Measurements from ENCODE around the gene SFI1. TPM values are rescaled to one million over a fixed set of nuclear protein-coding genes. Genes with fewer than 3 reads are reported as not detected.

The SFI1 gene
- total RNA-seq, 1 experiment from 2014 or later = 37.4 TPM

DNA sequence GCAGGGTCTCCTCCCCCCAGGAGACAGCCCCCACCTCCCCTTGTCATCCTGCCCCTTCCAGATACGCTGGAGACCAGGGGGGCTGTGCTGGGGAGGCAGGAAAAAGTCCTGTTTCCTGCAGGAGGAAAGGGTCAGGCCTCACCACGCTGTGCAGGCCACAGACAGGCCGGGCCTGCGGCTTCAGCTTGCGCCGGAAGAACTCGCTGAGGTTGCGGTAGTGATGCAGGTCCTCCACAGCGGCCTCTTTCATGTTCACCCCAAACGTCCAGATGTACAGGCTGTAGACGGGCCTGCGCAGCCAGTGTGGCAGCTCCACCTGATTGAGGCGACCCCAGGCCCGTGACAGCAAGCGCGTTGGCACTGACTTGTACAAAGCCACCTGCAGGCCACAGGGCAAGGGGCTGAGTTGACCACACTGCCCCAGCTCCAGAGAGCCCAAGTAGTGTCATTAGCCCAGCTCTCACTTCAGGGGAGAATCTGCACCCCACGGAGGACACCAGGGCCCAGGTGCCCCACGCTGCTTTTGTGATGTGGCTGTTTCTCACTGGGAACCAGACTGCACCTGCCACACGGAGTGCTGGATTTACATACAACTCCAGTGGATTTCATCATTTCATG, 125.3 kb downstream of the SFI1 start:
- no peak for DNase-seq (ENCODE audit: low read depth)
- in situ Hi-C loops (cut with HindIII; ENCODE audit: low pct_unique_long_range_greater_than_20kb, low sequenced_read_pairs) = no loop called here

- in situ Hi-C loops (cut with HindIII; ENCODE audit: low pct_unique_long_range_greater_than_20kb, low sequenced_read_pairs) = no loop called here
- no peak for DNase-seq (ENCODE audit: low read depth)
These were observed 126.6 kb downstream of the SFI1 start for GRCh38 chr22:31622980-31623379.

GRCh38 chr22:31623592-31624304, 127.4 kb downstream of the SFI1 start:
- in situ Hi-C loops (cut with HindIII; ENCODE audit: low pct_unique_long_range_greater_than_20kb, low sequenced_read_pairs) = no loop called here

GRCh38 chr22:31625257-31625640, 128.9 kb downstream of the SFI1 start:
- DNase-seq (ENCODE audit: low read depth) = no peak
- in situ Hi-C loops (cut with HindIII; ENCODE audit: low pct_unique_long_range_greater_than_20kb, low sequenced_read_pairs) = no loop called here

More at GRCh38 chr22:31623592-31624304, 127.4 kb downstream of the SFI1 start:
- no peak for DNase-seq (ENCODE audit: low read depth)

DNA sequence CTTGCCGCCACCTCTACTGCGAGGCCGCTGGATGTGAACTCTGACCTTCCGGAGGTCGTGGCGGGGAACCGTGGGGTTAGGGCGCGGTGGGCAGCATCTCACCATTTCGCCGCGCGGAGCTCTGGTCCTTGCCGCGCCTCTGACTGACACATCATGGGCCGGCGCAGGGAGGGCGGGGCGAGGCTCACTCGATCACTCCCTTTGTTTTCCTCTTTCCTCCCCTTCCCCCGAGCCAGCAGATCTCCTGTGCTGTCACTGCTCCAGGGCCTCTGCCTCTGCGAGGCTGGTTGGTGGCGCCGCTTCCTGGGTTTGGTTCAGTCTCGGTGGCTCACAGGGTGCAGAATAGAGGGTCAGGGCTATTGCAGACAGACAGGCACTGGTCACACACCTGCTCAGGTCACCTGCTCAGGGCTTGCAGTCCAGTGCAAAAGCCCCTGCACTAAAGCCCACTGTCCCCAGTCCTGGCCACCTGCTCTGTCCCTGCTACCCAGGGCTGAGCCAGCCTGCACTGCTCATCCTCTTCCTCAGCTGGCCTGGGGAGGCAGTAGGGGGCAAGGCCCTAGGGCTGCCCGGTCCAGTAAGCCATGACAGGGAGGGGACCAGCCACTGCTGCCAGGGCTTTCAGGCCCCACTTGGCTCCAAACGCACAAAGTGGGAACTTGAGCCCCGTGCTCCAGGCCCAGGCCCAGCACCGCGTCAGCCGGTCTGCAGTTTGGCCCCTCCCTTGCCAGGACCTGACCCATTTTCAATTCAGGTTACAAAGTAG, 129.5 kb downstream of the SFI1 start:
- no peak for DNase-seq (ENCODE audit: low read depth)
- in situ Hi-C loops (cut with HindIII; ENCODE audit: low pct_unique_long_range_greater_than_20kb, low sequenced_read_pairs) = no loop called here

GRCh38 chr22:31626427-31627150, 130.3 kb downstream of the SFI1 start:
- in situ Hi-C loops (cut with HindIII; ENCODE audit: low pct_unique_long_range_greater_than_20kb, low sequenced_read_pairs) = no loop called here
- DNase-seq (ENCODE audit: low read depth) = no peak

DNA sequence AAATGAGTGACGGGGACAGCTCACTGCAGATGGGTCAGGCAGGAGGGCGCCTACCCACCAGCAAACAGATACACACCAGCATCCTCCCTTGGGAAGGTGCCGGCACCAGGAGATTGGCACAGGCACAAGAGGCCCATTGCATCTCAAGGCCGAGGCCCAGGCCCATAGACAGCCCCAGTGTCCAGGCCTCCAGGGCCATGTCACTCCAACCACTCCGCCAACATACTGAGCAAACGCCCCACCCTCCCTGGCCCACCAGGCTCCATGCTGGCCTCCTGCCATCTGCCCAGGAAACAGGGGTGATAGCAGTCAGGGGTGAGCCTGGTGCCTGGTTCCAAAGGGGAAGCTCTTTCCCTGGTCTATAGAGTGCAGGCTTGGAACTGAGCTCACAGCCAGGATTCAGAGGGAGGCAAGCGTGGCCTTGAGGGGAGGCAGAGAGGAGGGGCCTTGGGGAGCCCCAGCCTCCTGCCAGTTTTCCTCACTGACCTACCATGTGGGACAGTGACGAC, 130.9 kb downstream of the SFI1 start:
- in situ Hi-C loops (cut with HindIII; ENCODE audit: low pct_unique_long_range_greater_than_20kb, low sequenced_read_pairs) = no loop called here
- DNase-seq (ENCODE audit: low read depth) = no peak

DNA sequence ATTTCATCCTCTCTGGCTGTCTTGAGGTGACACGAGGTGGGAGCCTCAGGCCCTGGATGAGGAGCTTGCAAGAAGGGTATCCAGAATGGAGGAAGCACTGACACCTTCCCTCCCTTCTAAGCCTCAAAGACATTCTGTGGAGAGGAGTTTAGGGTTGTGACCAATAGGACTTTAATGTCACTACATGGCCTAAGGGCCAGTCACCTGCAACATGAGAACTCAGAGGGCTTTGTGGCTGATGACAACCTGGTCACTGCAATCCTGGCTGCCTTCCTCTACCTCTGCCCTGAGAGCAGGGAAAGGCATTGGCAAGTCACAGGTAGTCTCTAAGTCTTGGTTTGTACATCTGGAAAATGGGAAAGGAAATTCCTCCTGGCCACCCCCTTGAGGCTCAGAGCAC, 132.0 kb downstream of the SFI1 start:
- DNase-seq (ENCODE audit: low read depth) = no peak
- in situ Hi-C loops (cut with HindIII; ENCODE audit: low pct_unique_long_range_greater_than_20kb, low sequenced_read_pairs) = no loop called here

DNA sequence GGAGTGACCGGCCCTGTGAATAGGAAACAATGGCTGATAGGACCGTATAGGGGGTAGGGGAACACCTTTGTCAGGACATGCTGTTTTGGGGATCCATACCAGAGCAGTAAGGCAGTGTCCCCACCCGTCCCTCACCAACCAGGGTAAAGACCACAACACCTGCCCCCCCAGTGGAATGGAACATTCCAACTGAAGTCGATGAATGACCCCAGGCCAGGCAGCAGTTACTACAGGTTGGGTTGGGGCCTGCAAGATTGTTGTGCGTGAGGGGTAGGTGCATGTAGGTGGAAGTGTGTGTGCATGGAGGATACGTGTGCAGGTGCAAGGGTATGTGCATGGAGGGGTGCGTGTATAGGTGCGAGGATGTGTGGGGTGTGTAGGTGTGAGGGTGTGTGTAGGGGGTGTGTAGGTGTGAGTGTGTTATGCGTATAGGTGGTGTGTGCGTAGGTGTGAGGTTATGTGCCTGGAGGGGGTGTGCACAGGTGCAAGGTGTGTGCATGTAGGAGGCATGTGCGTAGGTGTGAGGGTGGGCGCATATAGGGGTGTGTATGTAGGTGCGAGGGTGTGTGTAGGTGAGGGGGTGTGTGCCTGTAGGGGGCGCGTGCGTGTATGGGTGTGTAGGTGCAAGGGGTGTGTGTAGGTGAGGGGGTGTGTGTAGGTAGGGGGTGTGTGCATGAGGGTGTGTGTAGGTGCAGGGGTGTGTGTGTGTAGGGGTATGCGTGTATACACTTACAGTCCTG, 132.8 kb downstream of the SFI1 start:
- no peak for DNase-seq (ENCODE audit: low read depth)
- in situ Hi-C loops (cut with HindIII; ENCODE audit: low pct_unique_long_range_greater_than_20kb, low sequenced_read_pairs) = no loop called here

DNA sequence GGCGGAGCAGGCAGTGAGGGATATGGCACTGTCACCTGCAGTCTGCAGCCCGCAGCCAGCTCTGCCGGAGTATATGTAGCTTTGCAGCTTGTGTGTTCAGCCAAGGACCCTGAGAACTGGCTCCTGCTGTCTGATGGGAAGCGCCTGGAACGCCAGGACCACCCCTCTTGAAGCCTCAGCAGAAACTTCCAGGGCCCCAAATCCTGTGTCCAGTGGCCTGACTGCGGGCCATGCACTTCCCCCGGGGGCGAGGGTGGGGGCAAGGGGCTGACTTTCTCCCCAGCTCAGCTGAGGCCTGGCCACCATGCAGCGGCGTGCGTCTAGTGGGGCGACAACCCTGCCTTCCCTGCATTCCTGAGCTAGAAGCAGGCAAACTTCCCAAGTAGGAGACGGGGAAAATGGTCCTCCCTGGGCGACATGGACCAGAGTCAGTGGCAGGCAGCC, 133.4 kb downstream of the SFI1 start:
- DNase-seq (ENCODE audit: low read depth) = no peak
- in situ Hi-C loops (cut with HindIII; ENCODE audit: low pct_unique_long_range_greater_than_20kb, low sequenced_read_pairs) = no loop called here

GRCh38 chr22:31630331-31631329, 134.3 kb downstream of the SFI1 start:
- in situ Hi-C loops (cut with HindIII; ENCODE audit: low pct_unique_long_range_greater_than_20kb, low sequenced_read_pairs) = no loop called here
- DNase-seq (ENCODE audit: low read depth) = no peak

DNA sequence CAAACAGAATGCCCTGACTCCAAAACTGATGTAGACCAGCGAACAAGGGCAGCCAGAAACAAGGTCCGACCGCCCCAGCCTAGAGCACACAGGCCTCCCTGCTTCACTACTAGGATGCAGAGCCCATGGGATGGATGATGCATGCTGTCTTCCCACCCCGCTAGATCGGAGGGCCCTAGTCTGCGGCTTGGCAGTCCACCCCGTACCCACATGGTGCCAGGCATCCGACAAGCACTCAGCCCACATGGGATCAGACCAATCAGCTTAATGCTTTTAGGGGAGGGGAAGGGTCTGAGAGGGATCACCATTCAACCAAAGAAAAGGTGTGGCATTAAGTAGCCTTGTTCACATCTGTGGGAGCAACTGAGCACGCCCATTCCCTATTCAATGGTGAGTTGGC, 135.1 kb downstream of the SFI1 start:
- in situ Hi-C loops (cut with HindIII; ENCODE audit: low pct_unique_long_range_greater_than_20kb, low sequenced_read_pairs) = no loop called here
- DNase-seq (ENCODE audit: low read depth) = no peak

- DNase-seq (ENCODE audit: low read depth) = no peak
- in situ Hi-C loops (cut with HindIII; ENCODE audit: low pct_unique_long_range_greater_than_20kb, low sequenced_read_pairs) = no loop called here
These were observed 139.4 kb downstream of the SFI1 start for GRCh38 chr22:31635638-31636306.

DNA sequence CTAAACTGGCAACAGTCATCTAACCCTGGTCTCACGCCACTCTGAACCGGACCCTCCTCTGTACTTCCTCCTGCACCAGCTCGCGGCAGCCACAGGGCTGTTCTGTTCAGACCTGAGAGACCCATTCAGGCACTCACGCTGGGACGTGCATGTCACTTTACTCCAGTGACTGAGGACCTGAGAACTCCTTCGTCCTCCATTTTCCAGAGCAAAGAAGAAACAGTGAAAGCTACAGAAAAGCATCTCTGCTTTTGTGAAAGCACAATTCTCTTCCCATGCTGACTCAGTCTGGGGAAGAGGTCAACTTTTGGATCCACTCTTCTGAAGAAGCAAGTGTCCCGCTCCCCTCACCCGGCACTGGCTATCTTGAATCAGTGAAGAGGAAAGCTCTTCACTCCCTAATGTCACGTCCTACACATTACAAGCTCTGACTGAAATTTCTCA, 141.1 kb downstream of the SFI1 start:
- in situ Hi-C loops (cut with HindIII; ENCODE audit: low pct_unique_long_range_greater_than_20kb, low sequenced_read_pairs) = no loop called here
- DNase-seq (ENCODE audit: low read depth) = peak; percentile 84

GRCh38 chr22:31637891-31638618, 141.7 kb downstream of the SFI1 start:
- DNase-seq (ENCODE audit: low read depth) = no peak
- in situ Hi-C loops (cut with HindIII; ENCODE audit: low pct_unique_long_range_greater_than_20kb, low sequenced_read_pairs) = no loop called here

Data from Caki2 (cell line).